Activated CD8-positive, alpha-beta T cell treated with anti-CD3 and anti-CD28 coated beads for 36 hours (primary cell): ENCODE results near the gene DLG5. TPM values are rescaled to one million over a fixed set of nuclear protein-coding genes. Genes with fewer than 3 reads are reported as not detected.

Source experiments
- ATAC-seq: fragments of 200-7000 bp; cut with Tn5 transposase; one replicate; pipeline ENCODE4 v1.10.0; 2021; ENCODE audit warnings: mild to moderate bottlenecking, moderate library complexity
- CTCF ChIA-PET: fragments of 350-600 bp; sonication (Branson Sonifier 250); formaldehyde crosslinking; loops from one replicate; lab custom pipeline; 2021; ENCODE audit warnings: antibody characterized with exemption; lab: Charles Lee
- POLR2A ChIA-PET: fragments of 350-600 bp; sonication (Branson Sonifier 250); formaldehyde crosslinking; loops from one replicate; lab custom pipeline; 2021; ENCODE audit warnings: antibody characterized with exemption; lab: Charles Lee
- DNase-seq: peaks from one replicate; pipeline ENCODE4 v3.0.0-alpha.2; 2020
- H3K27ac Mint-ChIP-seq: one replicate; pipeline ENCODE4 v1.8.0; 2021; ENCODE audit warnings: mild to moderate bottlenecking, mixed read lengths
- H3K27me3 Mint-ChIP-seq: one replicate; pipeline ENCODE4 v1.8.0; 2021; ENCODE audit warnings: mixed read lengths
- H3K36me3 Mint-ChIP-seq: one replicate; pipeline ENCODE4 v1.8.0; 2021; ENCODE audit warnings: low read depth, mixed read lengths
- H3K4me1 Mint-ChIP-seq: one replicate; pipeline ENCODE4 v1.8.0; 2021; ENCODE audit warnings: low read depth, mixed read lengths
- H3K4me3 Mint-ChIP-seq: one replicate; pipeline ENCODE4 v1.8.0; 2021; ENCODE audit warnings: mild to moderate bottlenecking, moderate library complexity, mixed read lengths
- H3K9me3 Mint-ChIP-seq: one replicate; pipeline ENCODE4 v1.8.0; 2021; ENCODE audit warnings: mixed read lengths
- intact Hi-C: fragments of 100-400 bp; cut with micrococcal nuclease; formaldehyde crosslinking; loops from one replicate; pipeline ENCODE4 v1.10.0; 2022
- total RNA-seq, 2 experiments: library from RNA; stranded (reverse); gene quantifications; one replicate each; pipeline ENCODE4 v1.2.3, GENCODE V29; 2021
- TF ChIP-seq, protein P1 (sequence below): fragments of 200-600 bp; IDR thresholded peaks from one replicate; pipeline ENCODE4 v1.8.0; 2022; ENCODE audit warnings: antibody characterized with exemption, mild to moderate bottlenecking

Gene DLG5
- total RNA-seq, 2 experiments from 2014 or later = 2.7 to 4.8 TPM

GRCh38 chr10:77899080-77899477, 27.5 kb downstream of the DLG5 start:
- Mint-ChIP-seq H3K27me3 (peaks cover 4% of the 10 kb centered on the region), H3K4me3 (no peak overlapping the region), H3K27ac (no peak overlapping the region), H3K9me3 (no peaks in the 10 kb centered on the region), H3K36me3 (no peaks in the 10 kb centered on the region), H3K4me1 (no peaks in the 10 kb centered on the region)
- POLR2A ChIA-PET = no interaction called here
- TF ChIP-seq, protein P1, sequence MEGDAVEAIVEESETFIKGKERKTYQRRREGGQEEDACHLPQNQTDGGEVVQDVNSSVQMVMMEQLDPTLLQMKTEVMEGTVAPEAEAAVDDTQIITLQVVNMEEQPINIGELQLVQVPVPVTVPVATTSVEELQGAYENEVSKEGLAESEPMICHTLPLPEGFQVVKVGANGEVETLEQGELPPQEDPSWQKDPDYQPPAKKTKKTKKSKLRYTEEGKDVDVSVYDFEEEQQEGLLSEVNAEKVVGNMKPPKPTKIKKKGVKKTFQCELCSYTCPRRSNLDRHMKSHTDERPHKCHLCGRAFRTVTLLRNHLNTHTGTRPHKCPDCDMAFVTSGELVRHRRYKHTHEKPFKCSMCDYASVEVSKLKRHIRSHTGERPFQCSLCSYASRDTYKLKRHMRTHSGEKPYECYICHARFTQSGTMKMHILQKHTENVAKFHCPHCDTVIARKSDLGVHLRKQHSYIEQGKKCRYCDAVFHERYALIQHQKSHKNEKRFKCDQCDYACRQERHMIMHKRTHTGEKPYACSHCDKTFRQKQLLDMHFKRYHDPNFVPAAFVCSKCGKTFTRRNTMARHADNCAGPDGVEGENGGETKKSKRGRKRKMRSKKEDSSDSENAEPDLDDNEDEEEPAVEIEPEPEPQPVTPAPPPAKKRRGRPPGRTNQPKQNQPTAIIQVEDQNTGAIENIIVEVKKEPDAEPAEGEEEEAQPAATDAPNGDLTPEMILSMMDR = no peak
- DNase-seq = no peak
- CTCF ChIA-PET = no interaction called here
- intact Hi-C loops = no loop called here
- ATAC-seq = no peak

DNA sequence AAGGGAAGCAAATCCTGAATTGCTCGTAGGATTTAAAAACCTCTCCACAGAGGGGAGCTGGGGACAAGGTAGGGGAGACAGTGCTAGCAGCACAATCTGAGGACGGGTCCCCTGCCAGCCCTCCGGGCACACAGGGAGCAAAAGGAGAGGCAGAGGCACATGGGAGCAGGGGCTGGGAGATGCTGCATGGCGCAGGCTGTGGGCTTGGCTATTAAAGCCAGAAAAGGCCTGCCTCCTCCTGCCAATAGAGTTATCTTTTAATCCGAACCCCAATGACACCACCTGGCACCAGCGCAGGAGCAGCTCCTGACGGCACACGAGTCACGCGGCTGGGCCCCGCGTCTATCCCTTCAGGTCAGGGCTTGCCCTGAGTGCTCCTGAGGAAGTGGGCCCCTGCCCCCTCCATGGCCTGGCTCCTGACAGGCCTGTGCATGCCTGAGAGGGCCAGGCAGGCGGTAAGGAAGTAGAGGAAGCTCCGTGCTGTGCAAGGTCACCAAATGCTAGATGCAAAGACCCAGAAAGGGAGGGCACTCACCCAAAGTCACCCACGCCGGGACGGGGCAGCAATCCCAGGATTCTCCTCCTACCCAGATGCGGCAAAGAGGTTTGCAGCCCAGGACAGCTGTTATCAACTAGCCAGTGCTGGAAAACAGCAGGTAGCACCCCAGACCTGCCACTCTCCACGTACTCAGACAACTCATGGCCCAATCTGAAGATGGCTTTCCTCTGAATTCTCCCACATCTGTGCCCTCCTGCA, 28.1 kb downstream of the DLG5 start:
- POLR2A ChIA-PET = no interaction called here
- intact Hi-C loops = no loop called here
- ATAC-seq (no peak), DNase-seq (no peak)
- Mint-ChIP-seq H3K4me1 (peaks cover 4% of the 10 kb centered on the region), H3K4me3 (no peak overlapping the region), H3K27me3 (peaks cover 4% of the 10 kb centered on the region), H3K9me3 (no peaks in the 10 kb centered on the region), H3K36me3 (no peaks in the 10 kb centered on the region), H3K27ac (no peak overlapping the region)
- CTCF ChIA-PET = no interaction called here
- TF ChIP-seq, protein P1 = no peak

DNA sequence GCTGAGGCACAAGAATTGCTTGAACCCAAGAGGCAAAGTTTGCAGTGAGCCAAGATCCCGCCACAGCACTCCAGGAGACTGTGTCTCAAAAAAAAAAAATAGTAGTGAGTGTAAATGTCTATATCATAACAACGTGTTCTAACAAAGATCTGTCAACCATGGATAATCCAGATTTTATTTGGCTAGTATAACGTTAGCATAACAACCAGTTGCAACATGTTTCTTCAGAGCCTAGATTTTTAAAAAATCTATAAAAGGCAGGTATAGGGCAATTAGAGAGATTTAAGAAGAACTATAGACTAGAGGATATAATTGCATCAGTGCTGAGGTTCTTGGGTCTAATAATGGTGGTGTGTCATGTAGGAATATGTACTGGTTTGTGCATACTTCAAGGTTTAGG, 30.5 kb downstream of the DLG5 start:
- H3K27ac Mint-ChIP-seq = no peak overlapping the region
- H3K36me3 Mint-ChIP-seq = no peaks in the 10 kb centered on the region
- H3K4me3 Mint-ChIP-seq = no peak overlapping the region
- intact Hi-C loops = no loop called here
- CTCF ChIA-PET = no interaction called here
- peaks cover 4% of the 10 kb centered on the region for H3K27me3 Mint-ChIP-seq
- DNase-seq = no peak
- POLR2A ChIA-PET = no interaction called here
- TF ChIP-seq, protein P1 = no peak
- no peak for ATAC-seq
- peaks cover 4% of the 10 kb centered on the region for H3K4me1 Mint-ChIP-seq
- no peaks in the 10 kb centered on the region for H3K9me3 Mint-ChIP-seq

- no peaks in the 10 kb centered on the region for H3K9me3 Mint-ChIP-seq
- ChIA-PET POLR2A (interaction anchor here (1.0 kb wide), 1 partner anchor 15 kb away, joined by 3 read pairs; no protein-coding TSS in a partner anchor), CTCF (no interaction called here)
- H3K27me3 Mint-ChIP-seq = peaks cover 4% of the 10 kb centered on the region
- ATAC-seq = no peak
- TF ChIP-seq, protein P1 = no peak
- intact Hi-C loops = no loop called here
- H3K36me3 Mint-ChIP-seq = no peaks in the 10 kb centered on the region
- no peak overlapping the region for H3K4me3 Mint-ChIP-seq
- H3K27ac Mint-ChIP-seq = no peak overlapping the region
- H3K4me1 Mint-ChIP-seq = peaks cover 4% of the 10 kb centered on the region
- DNase-seq = no peak
Measured at GRCh38 chr10:77894058-77894457, 32.5 kb downstream of the DLG5 start.

DNA sequence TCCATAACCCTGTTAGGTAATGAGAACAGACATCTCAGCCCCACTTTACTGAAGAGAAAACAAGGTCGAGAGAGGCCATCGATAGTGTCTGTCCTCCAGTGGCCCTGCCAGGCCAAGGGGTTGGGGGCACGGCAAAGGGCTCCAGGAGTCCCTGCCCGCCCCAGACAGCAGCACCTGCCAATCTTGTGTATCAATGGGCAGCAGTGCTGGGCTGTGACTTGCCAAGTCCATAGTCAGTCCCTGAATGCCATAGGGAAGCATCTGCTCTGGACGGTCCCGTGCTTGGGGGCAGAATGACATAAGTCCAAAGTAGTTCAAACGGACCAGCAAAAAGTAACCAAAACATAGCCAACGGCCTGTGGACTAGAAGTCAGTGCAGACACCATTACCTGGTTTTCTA, 33.2 kb downstream of the DLG5 start:
- CTCF ChIA-PET = no interaction called here
- intact Hi-C loops = no loop called here
- Mint-ChIP-seq H3K4me1 (peaks cover 4% of the 10 kb centered on the region), H3K27ac (no peak overlapping the region), H3K9me3 (no peaks in the 10 kb centered on the region), H3K27me3 (peaks cover 4% of the 10 kb centered on the region), H3K4me3 (no peak overlapping the region), H3K36me3 (no peaks in the 10 kb centered on the region)
- ATAC-seq (no peak), DNase-seq (no peak)
- POLR2A ChIA-PET = no interaction called here
- TF ChIP-seq, protein P1 = no peak
